GM12878 (cell line): ENCODE results near the gene CD276. TPM values are rescaled to one million over a fixed set of nuclear protein-coding genes. Genes with fewer than 3 reads are reported as not detected.

ENCODE experiments used
- ATAC-seq: fragments of 200-7000 bp; cut with Tn5 transposase; 3 replicates; pipeline ENCODE4 v1.9.1; 2020; ENCODE audit warnings: mild to moderate bottlenecking, moderate library complexity
- BruUV-seq: library from RNA; stranded (reverse); fragments of 400-500 nt; replicated peaks from 2 replicates; lab custom pipeline; 2021; lab: Mats Ljungman, UMichigan
- CTCF ChIA-PET: fragments of 300-600 bp; sonication (Branson Sonifier 250); formaldehyde crosslinking; extraction: SDS; loops from one replicate; lab custom pipeline; 2021; ENCODE audit warnings: inconsistent platforms; lab: Yijun Ruan, JAX
- POLR2A ChIA-PET: fragments of 350-600 bp; formaldehyde crosslinking; extraction: SDS; loops from one replicate; lab custom pipeline; 2021; ENCODE audit warnings: inconsistent platforms; lab: Charles Lee
- RAD21 ChIA-PET: fragments of 300-600 bp; sonication (Branson Sonifier 250); formaldehyde crosslinking; loops from one replicate; lab custom pipeline; 2023; ENCODE audit warnings: antibody characterized with exemption; ENCODE audit not compliant: unreplicated experiment; lab: Charles Lee
- SMC1A ChIA-PET: fragments of 300-600 bp; sonication (Branson Sonifier 250); formaldehyde crosslinking; loops from one replicate; lab custom pipeline; 2023; ENCODE audit not compliant: unreplicated experiment, uncharacterized antibody; lab: Charles Lee
- DNase-seq: peaks from one replicate; pipeline ENCODE4 v3.0.0-alpha.2; 2011; ENCODE audit warnings: low read depth, low spot score
- FAIRE-seq: peaks from 3 replicates; lab custom pipeline; 2011; peaks lifted over from hg19 to GRCh38; lab: Jason Lieb, UNC
- H2AFZ ChIP-seq: 2 replicates; pipeline ENCODE4 v1.6.0; 2011; ENCODE audit warnings: low read depth, low read length, control low read depth; ENCODE audit not compliant: control insufficient read depth
- H3K27ac ChIP-seq: 2 replicates; pipeline ENCODE4 v1.5.1; 2011; ENCODE audit warnings: control low read depth; ENCODE audit not compliant: control insufficient read depth, insufficient read depth
- H3K27me3 ChIP-seq, 2 experiments: replicated peaks in 1 of 2; 2 replicates each; pipeline versions ENCODE4 v1.6.0 to v1.6.1; 2011; ENCODE audit warnings: low read length in 1 of 2; ENCODE audit not compliant: control insufficient read depth in 2 of 2, insufficient read depth in 2 of 2
- H3K36me3 ChIP-seq, 2 experiments: 2 replicates each; pipeline ENCODE4 v1.5.1; 2011; ENCODE audit warnings: low read length in 1 of 2; ENCODE audit not compliant: control insufficient read depth in 2 of 2, insufficient read depth in 2 of 2
- H3K4me1 ChIP-seq: 2 replicates; pipeline ENCODE4 v1.6.1; 2011; ENCODE audit warnings: mild to moderate bottlenecking, low read length, moderate library complexity, mixed read lengths; ENCODE audit not compliant: control insufficient read depth, insufficient read depth
- H3K4me2 ChIP-seq: 2 replicates; pipeline ENCODE4 v1.6.0; 2011; ENCODE audit warnings: control low read depth; ENCODE audit not compliant: control insufficient read depth, insufficient read depth
- H3K4me3 ChIP-seq: fragments of 200-600 bp; sonication (generic); 2 replicates; pipeline ENCODE4 v1.5.1; 2016
- H3K79me2 ChIP-seq: 2 replicates; pipeline ENCODE4 v1.6.0; 2011; ENCODE audit warnings: low read length; ENCODE audit not compliant: control insufficient read depth, insufficient read depth
- H3K9ac ChIP-seq: 2 replicates; pipeline ENCODE4 v1.8.0; 2011; ENCODE audit warnings: low read length, control low read depth, mixed read lengths; ENCODE audit not compliant: control insufficient read depth, insufficient read depth
- H3K9me3 ChIP-seq: replicated peaks from 3 replicates; pipeline ENCODE4 v1.5.1; 2011; ENCODE audit warnings: mild to moderate bottlenecking, low read length; ENCODE audit not compliant: control insufficient read depth, insufficient read depth
- H4K20me1 ChIP-seq: 2 replicates; pipeline ENCODE4 v1.6.0; 2011; ENCODE audit not compliant: control insufficient read depth, insufficient read depth
- ATF7 ChIP-seq: fragments of 450-650 bp; IDR thresholded peaks from 2 replicates; pipeline ENCODE4 v1.6.1; 2016; ENCODE audit warnings: low read depth, mild to moderate bottlenecking
- CBFB ChIP-seq: IDR thresholded peaks from 2 replicates; pipeline ENCODE4 v1.6.1; 2016; ENCODE audit warnings: antibody characterized with exemption, low read depth
- GABPA ChIP-seq: IDR thresholded peaks from 2 replicates; pipeline ENCODE4 v1.6.1; 2014; ENCODE audit warnings: antibody characterized with exemption, low read depth, mild to moderate bottlenecking, inconsistent platforms
- HDAC2 ChIP-seq: fragments of 200-600 bp; sonication (generic); IDR thresholded peaks from 2 replicates; pipeline ENCODE4 v1.6.1; 2017
- KAT2A ChIP-seq: conservative IDR thresholded peaks from 2 replicates; pipeline ENCODE4 v1.6.1; 2011; ENCODE audit warnings: low read depth, low read length; ENCODE audit not compliant: control insufficient read depth
- MYC ChIP-seq: IDR thresholded peaks from 2 replicates; pipeline ENCODE4 v1.6.1; 2011; ENCODE audit warnings: mild to moderate bottlenecking, low read length, moderate library complexity, inconsistent platforms; ENCODE audit not compliant: insufficient read depth, insufficient replicate concordance, insufficient read length, severe bottlenecking
- NBN ChIP-seq: fragments of 450-650 bp; IDR thresholded peaks from 2 replicates; pipeline ENCODE4 v1.6.1; 2016
- NR2C1 ChIP-seq: fragments of 450-650 bp; IDR thresholded peaks from 2 replicates; pipeline ENCODE4 v1.6.1; 2017; ENCODE audit warnings: antibody characterized with exemption, mild to moderate bottlenecking, moderate library complexity
- PAX8 ChIP-seq: fragments of 450-650 bp; IDR thresholded peaks from 2 replicates; pipeline ENCODE4 v1.6.1; 2017; ENCODE audit warnings: mild to moderate bottlenecking, moderate library complexity
- SREBF2 ChIP-seq: IDR thresholded peaks from 2 replicates; pipeline ENCODE4 v1.6.1; 2012; ENCODE audit warnings: mild to moderate bottlenecking, low read length
- SRF ChIP-seq, 2 experiments: IDR thresholded peaks; 2 replicates each; pipeline ENCODE4 v1.6.1; 2011; ENCODE audit warnings: low read depth in 2 of 2, low read length in 2 of 2, mild to moderate bottlenecking in 1 of 2, moderate library complexity in 1 of 2
- ZBED1 ChIP-seq: IDR thresholded peaks from 2 replicates; pipeline ENCODE4 v1.6.1; 2016; ENCODE audit warnings: borderline replicate concordance
- WGBS: methylation state at CpG from one replicate; pipeline ENCODE4 v1.1.6; 2016; ENCODE audit warnings: low lambda C conversion rate; ENCODE audit not compliant: insufficient replicate concordance, insufficient coverage; ENCODE audit errors: missing lambda C conversion rate; 5-methylcytosine and 5-hydroxymethylcytosine counted together
- in situ Hi-C: fragments of 300-500 bp; cut with MboI; formaldehyde crosslinking; loops from 9 replicates; pipeline ENCODE4 v1.14.3; 2018; ENCODE audit warnings: mixed read lengths
- intact Hi-C: fragments of 100-400 bp; cut with micrococcal nuclease; formaldehyde crosslinking; loops from one replicate; pipeline ENCODE4 v1.14.2; 2022; ENCODE audit not compliant: unreplicated experiment
- polyA plus RNA-seq, 11 experiments: library from polyadenylated mRNA; depleted of rRNA in 4 of 11; unstranded in 6 of 11; stranded (reverse) in 5 of 11; fragments of >200 nt; fragmentation: Nextera tagmentation in 4 of 11; fragmentation: Illumina TruSeq in 1 of 11; extraction: Ambion mirVana in 4 of 11; extraction: Trizol in 1 of 11; gene quantifications; 1 replicate in 1 of 11; 2 replicates in 10 of 11; pipeline versions ENCODE4 v1.2.1 to v1.2.3, GENCODE V29; 2011 to 2016; ENCODE audit warnings: inconsistent platforms in 2 of 11, missing spikeins in 2 of 11, low read depth in 1 of 11
- total RNA-seq, 4 experiments: library from RNA; depleted of rRNA in 3 of 4; stranded (reverse); fragments of >200 nt in 3 of 4; fragmentation: Illumina TruSeq in 1 of 4; extraction: Trizol in 1 of 4; gene quantifications; 2 replicates each; pipeline versions ENCODE4 v1.2.1 to v1.2.3, GENCODE V29; 2013 to 2021
- TF ChIP-seq, protein P1 (sequence below): fragments of 450-650 bp; IDR thresholded peaks from 2 replicates; pipeline ENCODE4 v1.6.1; 2017; ENCODE audit warnings: borderline replicate concordance
- TF ChIP-seq, protein P2 (sequence below): fragments of 450-650 bp; IDR thresholded peaks from 2 replicates; pipeline ENCODE4 v1.6.1; 2017; ENCODE audit warnings: mild to moderate bottlenecking, low read depth, inconsistent platforms; ENCODE audit not compliant: poor library complexity, severe bottlenecking

CD276 gene
- total and polyA plus RNA-seq, 10 of the 15 experiments (the other 5 are each of a cell fraction or from before 2014, with no cell fraction given) = 0.11 to 3.0 (median 1.2) TPM

DNA sequence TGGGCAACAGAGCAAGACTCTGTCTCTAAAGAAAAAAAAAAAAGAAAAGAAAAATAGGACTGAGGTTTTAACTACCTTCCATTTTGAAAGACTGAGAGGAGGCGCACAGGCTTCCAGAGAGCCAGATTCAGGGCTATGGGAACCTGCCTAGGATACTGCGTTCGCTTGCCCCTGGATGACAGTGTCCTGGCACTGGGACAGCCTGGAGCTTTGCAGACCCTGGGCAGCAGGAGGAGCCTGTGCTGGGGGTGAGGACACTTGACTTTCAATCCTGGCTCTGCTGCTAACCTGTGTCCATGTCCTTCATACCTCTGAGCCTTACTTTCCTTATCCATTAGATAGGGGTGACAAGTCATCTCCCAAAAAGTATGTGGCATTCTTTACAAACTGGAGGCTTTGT, 31.2 kb downstream of the CD276 start:
- in situ Hi-C loops = no loop called here
- Histone ChIP-seq H3K4me1 (no peaks in the 10 kb centered on the region), H3K79me2 (no peaks in the 10 kb centered on the region), H3K27ac (no peak overlapping the region), H3K9me3 (no peaks in the 10 kb centered on the region), H4K20me1 (no peaks in the 10 kb centered on the region), H3K9ac (no peak overlapping the region), H3K36me3 (no peaks in the 10 kb centered on the region), H3K4me3 (no peak overlapping the region), H2AFZ (no peak overlapping the region), H3K27me3 (peaks cover 0 to 2% of the 10 kb centered on the region in 2 experiments; a peak in 2 of 4 replicates), H3K4me2 (no peak overlapping the region)
- ATAC-seq (no peak), FAIRE-seq (no peak), DNase-seq (no peak)
- no TSS peak for BruUV-seq
- 79% methylated on average over 3 of the region's 3 CpGs for WGBS
- ChIA-PET RAD21 (no interaction called here), SMC1A (no interaction called here), POLR2A (no interaction called here), CTCF (no interaction called here)
- TF ChIP-seq KAT2A = no peak
- no peak for TF ChIP-seq NR2C1
- no peak for TF ChIP-seq CBFB
- TF ChIP-seq ATF7 = no peak
- TF ChIP-seq NBN = no peak
- TF ChIP-seq HDAC2 = no peak
- TF ChIP-seq ZBED1 = no peak
- no peak for TF ChIP-seq SREBF2
- no peak for TF ChIP-seq GABPA
- no peak for TF ChIP-seq SRF (IDR thresholded peaks at IDR 0.05; ENCODE audit: low read depth in 2 of 2, low read length in 2 of 2)
- TF ChIP-seq, protein P1, sequence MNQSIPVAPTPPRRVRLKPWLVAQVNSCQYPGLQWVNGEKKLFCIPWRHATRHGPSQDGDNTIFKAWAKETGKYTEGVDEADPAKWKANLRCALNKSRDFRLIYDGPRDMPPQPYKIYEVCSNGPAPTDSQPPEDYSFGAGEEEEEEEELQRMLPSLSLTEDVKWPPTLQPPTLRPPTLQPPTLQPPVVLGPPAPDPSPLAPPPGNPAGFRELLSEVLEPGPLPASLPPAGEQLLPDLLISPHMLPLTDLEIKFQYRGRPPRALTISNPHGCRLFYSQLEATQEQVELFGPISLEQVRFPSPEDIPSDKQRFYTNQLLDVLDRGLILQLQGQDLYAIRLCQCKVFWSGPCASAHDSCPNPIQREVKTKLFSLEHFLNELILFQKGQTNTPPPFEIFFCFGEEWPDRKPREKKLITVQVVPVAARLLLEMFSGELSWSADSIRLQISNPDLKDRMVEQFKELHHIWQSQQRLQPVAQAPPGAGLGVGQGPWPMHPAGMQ = no peak
- TF ChIP-seq MYC = no peak
- TF ChIP-seq, protein P2, sequence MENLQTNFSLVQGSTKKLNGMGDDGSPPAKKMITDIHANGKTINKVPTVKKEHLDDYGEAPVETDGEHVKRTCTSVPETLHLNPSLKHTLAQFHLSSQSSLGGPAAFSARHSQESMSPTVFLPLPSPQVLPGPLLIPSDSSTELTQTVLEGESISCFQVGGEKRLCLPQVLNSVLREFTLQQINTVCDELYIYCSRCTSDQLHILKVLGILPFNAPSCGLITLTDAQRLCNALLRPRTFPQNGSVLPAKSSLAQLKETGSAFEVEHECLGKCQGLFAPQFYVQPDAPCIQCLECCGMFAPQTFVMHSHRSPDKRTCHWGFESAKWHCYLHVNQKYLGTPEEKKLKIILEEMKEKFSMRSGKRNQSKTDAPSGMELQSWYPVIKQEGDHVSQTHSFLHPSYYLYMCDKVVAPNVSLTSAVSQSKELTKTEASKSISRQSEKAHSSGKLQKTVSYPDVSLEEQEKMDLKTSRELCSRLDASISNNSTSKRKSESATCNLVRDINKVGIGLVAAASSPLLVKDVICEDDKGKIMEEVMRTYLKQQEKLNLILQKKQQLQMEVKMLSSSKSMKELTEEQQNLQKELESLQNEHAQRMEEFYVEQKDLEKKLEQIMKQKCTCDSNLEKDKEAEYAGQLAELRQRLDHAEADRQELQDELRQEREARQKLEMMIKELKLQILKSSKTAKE = no peak
- no peak for TF ChIP-seq PAX8
- intact Hi-C loops = no loop called here
